GM06990 (cell line): ENCODE results near the gene SSBP2.

Experiments
- DNase-seq: peaks from one replicate; pipeline ENCODE4 v3.0.0-alpha.2; 2011; ENCODE audit not compliant: insufficient read length; ENCODE audit errors: extremely low read depth
- H3K27me3 ChIP-seq: replicated peaks from 2 replicates; pipeline ENCODE4 v1.6.0; 2011; ENCODE audit warnings: low read length; ENCODE audit not compliant: control insufficient read depth, insufficient read depth
- H3K36me3 ChIP-seq: 2 replicates; pipeline ENCODE4 v1.5.1; 2011; ENCODE audit warnings: low read length; ENCODE audit not compliant: control insufficient read depth, insufficient read depth
- H3K4me3 ChIP-seq: replicated peaks from 2 replicates; pipeline ENCODE4 v1.5.1; 2011; ENCODE audit warnings: low read depth, mild to moderate bottlenecking, control low read depth, low read length
- TF ChIP-seq, protein P1 (sequence below): IDR thresholded peaks from 2 replicates; pipeline ENCODE4 v1.5.1; 2011; ENCODE audit warnings: low read length, control low read depth, mild to moderate bottlenecking, inconsistent platforms; ENCODE audit not compliant: insufficient read depth, poor library complexity, severe bottlenecking

Gene SSBP2

DNA sequence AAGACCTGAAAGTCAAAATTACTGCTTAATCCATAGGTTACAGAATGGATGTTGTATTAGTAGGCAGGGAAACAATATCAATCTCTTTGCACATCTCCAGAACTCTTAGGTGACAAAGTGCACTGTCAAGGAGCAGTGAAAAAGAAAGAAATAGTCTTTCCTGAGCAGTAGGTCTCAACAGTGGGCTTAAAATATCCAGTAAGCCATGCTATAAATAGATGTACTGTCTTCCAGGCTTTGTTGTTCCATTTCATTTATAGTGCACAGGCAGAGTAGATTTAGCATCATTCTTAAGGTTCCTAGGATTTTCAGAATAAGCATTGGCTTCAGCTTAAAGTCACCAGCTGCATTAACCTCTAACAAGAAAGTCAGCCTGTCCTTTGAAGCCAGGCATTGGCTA lies 50.7 kb downstream of the SSBP2 start:
- no peak for DNase-seq
- no peaks in the 10 kb centered on the region for H3K36me3 ChIP-seq
- TF ChIP-seq, protein P1, sequence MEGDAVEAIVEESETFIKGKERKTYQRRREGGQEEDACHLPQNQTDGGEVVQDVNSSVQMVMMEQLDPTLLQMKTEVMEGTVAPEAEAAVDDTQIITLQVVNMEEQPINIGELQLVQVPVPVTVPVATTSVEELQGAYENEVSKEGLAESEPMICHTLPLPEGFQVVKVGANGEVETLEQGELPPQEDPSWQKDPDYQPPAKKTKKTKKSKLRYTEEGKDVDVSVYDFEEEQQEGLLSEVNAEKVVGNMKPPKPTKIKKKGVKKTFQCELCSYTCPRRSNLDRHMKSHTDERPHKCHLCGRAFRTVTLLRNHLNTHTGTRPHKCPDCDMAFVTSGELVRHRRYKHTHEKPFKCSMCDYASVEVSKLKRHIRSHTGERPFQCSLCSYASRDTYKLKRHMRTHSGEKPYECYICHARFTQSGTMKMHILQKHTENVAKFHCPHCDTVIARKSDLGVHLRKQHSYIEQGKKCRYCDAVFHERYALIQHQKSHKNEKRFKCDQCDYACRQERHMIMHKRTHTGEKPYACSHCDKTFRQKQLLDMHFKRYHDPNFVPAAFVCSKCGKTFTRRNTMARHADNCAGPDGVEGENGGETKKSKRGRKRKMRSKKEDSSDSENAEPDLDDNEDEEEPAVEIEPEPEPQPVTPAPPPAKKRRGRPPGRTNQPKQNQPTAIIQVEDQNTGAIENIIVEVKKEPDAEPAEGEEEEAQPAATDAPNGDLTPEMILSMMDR: no peak
- no peak overlapping the region for H3K4me3 ChIP-seq
- H3K27me3 ChIP-seq: no peaks in the 10 kb centered on the region

DNA sequence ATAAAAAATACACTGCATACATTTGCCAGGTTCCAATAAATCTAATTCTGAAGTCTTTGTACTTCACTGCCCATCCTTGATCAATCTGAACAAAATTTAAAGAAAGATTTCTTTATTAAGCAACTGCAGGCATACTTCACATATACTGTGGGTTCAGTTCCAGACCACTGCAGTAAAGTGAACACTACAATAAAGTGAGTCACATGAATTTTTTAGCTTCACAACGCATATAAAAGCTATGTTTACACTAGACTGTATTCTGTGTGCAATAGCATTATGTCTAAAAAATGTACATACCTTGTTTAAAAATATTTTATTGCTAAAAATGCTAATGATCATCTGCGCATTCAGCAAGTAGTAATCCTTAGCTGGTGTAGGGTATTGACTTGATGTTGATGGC lies 52.1 kb downstream of the SSBP2 start:
- H3K27me3 ChIP-seq: no peaks in the 10 kb centered on the region
- DNase-seq: no peak
- H3K36me3 ChIP-seq: no peaks in the 10 kb centered on the region
- TF ChIP-seq, protein P1: no peak
- no peak overlapping the region for H3K4me3 ChIP-seq

DNA sequence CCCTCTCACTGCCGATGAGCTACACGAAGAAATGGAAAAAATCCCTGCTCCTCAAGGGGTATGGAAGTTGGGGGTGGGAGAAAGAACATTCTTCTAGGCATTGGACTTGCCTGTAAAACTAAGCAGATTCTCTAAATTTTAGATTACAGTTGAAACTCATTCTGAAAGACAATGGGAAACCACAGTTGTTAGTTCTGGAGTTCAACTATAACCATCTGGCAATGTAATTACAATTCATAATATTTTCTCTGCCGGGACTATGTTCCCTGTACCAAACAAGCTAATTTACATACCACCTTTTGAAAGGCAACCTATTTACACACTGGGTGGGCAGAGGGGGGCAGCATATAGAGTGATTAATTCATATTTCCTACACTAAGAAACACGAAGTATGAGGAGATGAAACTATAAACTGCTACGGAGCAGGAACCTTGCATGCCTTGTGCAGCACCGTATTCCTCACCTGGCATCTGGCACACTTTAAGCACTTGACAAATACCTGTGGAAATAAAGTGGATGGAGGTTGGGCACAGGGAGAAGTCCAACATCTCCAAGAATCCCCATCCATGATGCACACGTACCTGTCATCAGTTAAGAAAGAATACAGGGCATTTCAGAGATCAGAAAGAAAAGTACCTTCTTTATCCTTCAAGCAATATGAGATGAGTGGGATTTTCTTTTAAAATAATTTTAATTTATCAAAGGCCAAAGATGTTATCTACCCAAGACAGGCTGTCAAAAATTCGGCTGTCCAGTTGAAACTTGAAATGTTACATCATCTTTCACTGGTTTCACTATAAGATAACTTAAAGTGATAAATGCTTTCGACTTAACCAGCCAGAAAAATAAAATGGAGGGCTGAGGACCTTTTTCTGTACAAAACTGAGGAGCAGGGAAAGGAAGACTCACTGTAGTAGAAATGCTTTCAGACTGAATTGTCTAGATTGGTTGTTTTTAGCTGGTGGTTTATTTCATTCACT lies 54.2 kb downstream of the SSBP2 start:
- DNase-seq: no peak
- TF ChIP-seq, protein P1: no peak
- Histone ChIP-seq H3K4me3 (no peak overlapping the region), H3K27me3 (no peaks in the 10 kb centered on the region), H3K36me3 (no peaks in the 10 kb centered on the region)

DNA sequence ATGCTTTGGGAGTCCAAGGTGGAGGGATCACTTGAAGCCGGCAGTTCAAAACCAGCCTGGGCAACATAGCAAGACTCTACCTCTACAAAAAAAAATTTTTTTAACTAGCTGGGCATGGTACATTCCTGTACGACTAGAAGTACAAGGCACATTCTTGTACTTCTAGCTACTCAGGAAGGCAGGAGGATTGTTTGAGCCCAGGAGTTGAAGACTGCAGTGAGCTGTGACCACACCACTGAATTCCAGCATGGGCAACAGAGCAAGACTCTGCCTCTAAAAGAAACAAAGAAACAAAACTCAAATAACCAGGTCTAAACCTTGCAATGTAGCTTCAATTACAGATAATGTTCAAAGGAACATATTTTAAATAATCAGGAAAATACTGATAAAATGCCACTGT lies 56.2 kb downstream of the SSBP2 start:
- DNase-seq: no peak
- Histone ChIP-seq H3K36me3 (no peaks in the 10 kb centered on the region), H3K27me3 (no peaks in the 10 kb centered on the region), H3K4me3 (no peak overlapping the region)
- TF ChIP-seq, protein P1: no peak

DNA sequence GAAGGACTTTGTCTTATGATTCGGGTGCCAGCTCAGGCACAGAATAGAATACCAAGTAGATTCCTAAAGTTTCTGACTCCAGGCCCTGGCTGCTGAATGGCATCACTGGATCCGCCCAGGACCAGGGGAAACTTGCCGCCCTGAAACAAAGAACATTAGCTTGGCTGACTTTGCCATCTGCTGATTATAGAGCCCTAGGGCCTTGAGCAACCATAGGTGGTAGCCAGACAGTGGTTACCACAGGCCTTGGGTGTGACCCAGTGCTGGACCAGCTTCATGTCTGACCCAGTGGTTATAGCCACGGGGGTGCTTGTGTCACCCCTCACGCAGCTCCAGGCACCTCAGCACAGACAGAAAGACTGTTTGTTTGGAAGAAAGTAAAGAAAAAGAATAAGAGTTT lies 62.7 kb downstream of the SSBP2 start:
- DNase-seq: no peak
- H3K27me3 ChIP-seq: no peaks in the 10 kb centered on the region
- TF ChIP-seq, protein P1: no peak
- H3K36me3 ChIP-seq: 0 out of 2 replicates have a peak, but pooled peaks cover 1% of the 10 kb centered on the region
- no peak overlapping the region for H3K4me3 ChIP-seq
